ENCODE results near the gene CT47A1. TPM values are rescaled to one million over a fixed set of nuclear protein-coding genes. Genes with fewer than 3 reads are reported as not detected.

CT47A1 gene
- total RNA-seq, 1 donor from 2014 or later, result not detected

Other genes starting within 250 kb of the CT47A1 start
- not detected for gene CT47B1, start 109.9 kb downstream of the CT47A1 start, total RNA-seq
- not detected for gene CT47A11, start 48.6 kb downstream of the CT47A1 start, total RNA-seq
- not detected for gene CT47A10, start 43.7 kb downstream of the CT47A1 start, total RNA-seq
- not detected for gene CT47A9, start 38.9 kb downstream of the CT47A1 start, total RNA-seq
- gene CT47A8, start 34.0 kb downstream of the CT47A1 start, total RNA-seq, result not detected
- not detected for gene CT47A7, start 29.2 kb downstream of the CT47A1 start, total RNA-seq
- not detected for gene CT47A6, start 24.3 kb downstream of the CT47A1 start, total RNA-seq
- gene CT47A5, start 19.4 kb downstream of the CT47A1 start, total RNA-seq, result not detected
- gene CT47A4, start 14.6 kb downstream of the CT47A1 start, total RNA-seq, result not detected
- not detected for gene CT47A3, start 9.7 kb downstream of the CT47A1 start, total RNA-seq
- not detected for gene CT47A2, start 4.8 kb downstream of the CT47A1 start, total RNA-seq
- 2.1 TPM for gene GLUD2, start 61.9 kb upstream of the CT47A1 start, total RNA-seq